HG03139 (cell line): ENCODE measurements around the gene MDM2.

Experiments
- ATAC-seq: cut with Tn5 transposase; IDR thresholded peaks from one replicate; pipeline ENCODE4 v1.9.1; 2021; ENCODE audit not compliant: unreplicated experiment

The MDM2 gene

DNA sequence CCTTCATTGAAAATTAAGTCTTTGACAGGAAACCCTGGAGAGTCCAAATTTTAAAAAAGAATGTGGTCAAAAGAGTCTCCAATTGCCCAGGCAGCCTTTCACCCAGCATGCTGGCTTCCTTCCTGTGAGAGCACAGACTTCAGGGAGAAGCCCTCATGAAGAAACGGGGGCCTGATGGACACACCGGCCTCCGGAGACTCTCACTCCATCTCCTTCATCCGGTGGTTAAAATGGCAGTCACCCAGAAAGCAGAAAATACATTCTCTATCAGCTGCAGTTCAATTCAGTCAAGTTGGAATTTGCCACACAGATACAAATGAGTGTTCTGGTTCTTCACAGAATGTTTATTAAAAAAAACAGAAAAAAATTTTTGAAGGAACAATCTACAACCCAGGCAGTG lies 68.5 kb downstream of the MDM2 start:
- ATAC-seq, result no peak

DNA sequence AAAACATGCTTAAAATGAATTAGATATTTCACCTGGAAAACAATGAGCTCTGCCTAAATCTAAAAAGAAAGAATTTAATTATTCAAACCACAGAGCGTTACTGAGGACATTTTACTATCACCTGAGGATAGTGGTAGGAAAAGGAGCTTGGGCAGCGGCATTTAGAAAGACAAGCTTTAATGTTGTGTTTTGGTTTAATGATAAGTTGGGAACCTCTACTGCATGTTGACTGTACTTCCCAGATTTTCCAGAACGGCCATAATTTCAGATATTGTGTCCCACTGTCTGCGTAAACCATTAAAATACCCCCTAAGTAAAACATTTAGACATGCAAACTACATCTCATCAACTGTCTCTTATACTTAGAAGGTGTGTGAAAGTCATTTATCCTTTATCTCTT lies 69.6 kb downstream of the MDM2 start:
- no peak for ATAC-seq

DNA sequence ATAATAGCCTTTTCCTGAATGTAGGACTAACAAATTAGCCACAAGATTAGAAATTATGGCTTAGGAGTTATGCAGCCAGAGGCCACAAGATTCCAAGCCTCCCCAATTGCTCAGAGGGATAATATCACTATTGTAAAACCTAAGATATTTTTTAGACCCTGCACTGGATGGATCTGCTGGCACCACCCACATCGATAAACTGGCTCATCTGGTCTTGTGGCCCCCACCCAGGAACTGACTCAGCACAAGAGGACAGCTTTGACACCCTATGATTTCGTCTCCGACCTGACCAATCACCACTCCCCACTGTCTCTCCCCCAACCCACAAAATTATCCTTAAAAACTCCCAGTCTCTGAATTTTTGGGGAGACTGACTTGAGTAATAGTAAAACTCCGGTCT lies 70.3 kb downstream of the MDM2 start:
- ATAC-seq, result no peak

DNA sequence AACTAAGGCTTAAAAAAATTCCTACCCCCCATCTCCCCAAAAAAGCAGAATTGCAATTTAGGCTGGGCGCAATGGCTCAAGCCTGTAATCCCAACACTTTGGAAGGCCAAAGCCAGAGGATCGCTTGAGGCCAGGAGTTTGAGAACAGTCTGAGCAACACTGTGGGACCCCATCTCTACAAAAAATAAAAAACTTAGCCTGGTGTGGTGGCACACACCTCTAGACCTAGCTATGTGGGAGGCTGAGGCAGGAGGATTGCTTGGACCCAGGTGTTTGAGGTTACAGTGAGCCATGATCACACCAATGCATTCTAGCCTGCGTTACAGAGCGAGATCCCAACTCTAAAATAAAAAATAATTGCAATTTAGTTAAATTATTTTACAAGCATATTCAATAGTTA lies 70.9 kb downstream of the MDM2 start:
- ATAC-seq, result no peak

DNA sequence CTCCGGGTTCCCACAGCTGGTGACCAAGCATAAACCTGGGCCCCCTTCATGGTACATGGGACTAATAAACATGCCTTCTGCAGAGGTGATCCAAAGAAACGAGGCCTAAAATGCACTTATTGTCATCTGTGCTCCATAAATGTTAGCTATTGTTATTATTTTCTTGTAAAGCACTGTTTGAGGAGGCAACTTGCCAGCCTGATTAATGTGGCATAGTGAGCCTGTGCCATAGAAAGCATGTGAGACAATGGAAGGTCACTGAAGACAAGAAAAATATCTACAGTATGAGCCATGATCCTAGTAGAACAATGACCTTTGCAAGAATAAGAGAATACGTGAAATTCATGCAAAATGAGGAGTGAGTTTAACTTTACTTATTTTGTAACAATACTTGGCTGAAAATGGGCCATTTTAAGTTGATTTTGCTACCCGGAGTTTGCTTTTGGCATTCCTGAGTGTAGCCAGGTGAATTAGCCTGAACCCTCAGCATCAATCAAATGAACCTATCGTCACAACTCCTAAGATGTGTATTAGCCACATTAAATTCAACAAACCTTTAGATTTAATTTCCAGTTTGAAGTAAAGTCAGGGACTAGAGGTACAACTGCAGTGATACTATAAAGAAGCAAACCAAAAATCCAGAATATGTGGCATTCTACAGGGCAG lies 72.8 kb downstream of the MDM2 start:
- no peak for ATAC-seq

DNA sequence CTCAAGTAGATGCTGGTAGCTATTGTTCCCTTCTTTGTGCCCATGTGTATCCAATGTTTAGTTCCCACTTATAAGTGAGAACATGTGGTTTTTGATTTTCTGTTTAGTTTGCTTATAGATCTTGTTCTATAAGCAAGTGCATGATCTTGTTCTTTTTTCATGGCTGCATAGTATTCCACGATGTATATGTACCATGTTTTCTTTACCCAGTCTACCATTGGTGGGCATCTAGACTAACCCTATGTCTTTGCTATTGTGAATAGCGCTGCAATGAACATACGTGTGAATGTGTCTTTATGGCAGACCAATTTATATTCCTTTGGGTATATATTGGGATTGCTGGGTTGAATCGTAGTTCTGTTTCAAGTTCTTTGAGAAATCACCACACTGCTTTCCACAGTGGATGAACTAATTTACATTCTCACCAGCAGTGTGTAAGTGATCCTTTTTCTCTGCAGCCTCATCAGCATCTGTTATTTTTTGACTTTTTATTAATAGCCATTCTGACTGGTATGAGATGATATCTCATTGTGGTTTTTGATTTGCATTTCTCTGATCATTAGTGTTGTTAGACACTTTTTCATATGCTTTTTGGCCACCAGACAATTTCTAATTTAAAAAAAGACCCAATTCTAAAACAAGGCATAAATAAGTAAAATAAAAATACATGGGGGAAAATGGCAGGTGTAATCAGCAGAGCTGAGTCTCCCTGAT lies 74.4 kb downstream of the MDM2 start:
- ATAC-seq, result no peak

DNA sequence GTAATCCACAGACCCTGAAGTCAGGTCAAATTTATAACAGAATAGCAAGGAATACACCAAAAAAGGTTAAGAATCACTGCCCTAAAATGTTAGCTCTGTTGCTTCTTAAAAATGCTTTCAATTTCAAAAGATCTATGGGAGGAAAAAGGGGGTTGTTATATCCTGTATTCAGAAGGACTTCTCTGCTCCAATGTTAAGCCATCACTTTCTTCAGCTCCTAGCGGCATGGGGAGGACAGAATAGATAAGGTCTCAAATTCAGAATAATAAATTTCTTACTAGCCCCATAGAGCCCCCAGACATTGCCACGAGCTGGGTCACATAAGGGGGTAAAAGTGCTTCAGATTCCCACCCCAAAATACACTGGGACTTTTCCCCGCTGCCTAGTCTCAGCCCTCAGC lies 75.2 kb downstream of the MDM2 start:
- ATAC-seq, result no peak

DNA sequence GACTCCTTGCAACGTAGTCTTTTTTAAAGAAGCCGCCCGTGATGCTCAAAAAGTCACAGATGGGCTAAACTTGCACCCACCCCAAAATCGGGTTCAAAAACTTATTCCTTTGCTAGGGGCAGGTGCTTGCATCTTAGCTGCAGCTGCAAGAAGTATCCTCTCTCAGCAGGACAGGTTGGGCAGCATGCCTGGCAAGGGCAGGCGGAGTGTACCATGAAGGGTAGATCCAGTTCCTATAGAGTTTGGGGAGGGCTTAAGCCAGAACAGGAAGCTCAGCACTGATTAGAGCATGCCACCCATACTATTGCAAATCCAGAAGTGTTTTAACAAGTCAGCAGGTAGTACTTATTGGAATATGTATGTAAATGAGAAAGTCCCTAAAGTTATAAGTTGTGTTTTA lies 76.3 kb downstream of the MDM2 start:
- no peak for ATAC-seq

DNA sequence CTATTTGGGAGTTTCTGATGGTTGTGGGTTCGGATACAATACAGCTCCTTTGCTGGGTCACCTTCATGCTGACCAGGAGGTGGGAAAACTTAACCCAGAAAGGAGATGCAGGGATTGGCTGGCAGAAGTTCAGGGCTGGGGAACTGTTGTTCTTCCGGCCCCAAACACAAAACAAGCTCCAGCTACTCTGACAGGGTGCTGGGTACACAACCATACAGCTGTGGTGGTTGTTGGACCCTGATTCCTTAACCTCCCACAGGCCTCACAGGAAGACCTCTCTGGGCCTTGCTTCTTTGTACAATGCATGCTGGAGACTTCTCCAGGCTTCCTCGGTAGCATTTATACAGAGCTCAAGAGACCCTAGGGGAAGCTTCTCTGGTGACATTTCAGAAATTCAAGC lies 77.4 kb downstream of the MDM2 start:
- no peak for ATAC-seq

DNA sequence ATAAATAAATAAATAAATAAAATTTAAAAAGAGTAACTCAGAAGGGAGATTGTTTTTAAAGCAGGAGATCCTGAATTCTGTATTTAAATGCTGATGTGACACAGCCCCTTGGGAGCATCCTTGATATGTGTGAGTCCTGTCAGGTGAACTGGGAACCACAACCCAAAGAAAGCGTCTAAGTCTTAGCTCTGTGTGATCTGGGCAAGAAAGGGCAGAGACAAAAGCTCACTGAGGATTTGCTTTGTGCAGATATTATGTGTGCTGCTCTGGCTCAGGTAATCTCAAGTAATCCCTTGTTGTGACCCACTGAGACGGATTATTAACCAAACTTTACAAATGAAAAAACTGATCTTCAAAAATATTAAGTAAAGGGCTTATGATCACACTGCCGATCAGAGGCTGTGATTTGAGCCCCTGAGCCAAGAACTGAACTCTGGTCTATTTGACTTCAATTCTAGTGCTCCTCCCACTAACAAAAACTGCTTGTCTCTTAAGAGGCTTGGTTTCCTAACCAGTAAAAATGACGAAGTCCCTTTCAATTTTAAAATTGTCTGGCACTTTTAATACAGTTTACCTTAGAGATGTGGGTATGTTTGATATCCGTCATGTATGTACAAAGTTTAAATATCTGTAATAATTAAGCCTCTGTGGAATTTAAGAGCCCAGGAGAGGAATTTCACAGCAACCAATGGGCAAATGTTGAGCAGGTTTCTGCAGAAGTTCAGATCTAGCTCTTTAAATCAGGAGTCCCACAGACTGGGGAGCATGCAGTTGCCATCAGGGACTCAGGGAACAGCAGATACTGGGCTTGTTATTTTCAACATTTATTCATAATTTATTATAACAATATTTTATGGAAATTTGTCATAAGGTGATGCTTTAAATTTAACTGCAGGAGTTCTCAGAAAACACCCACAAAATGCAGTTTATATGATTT lies 78.9 kb downstream of the MDM2 start:
- no peak for ATAC-seq

DNA sequence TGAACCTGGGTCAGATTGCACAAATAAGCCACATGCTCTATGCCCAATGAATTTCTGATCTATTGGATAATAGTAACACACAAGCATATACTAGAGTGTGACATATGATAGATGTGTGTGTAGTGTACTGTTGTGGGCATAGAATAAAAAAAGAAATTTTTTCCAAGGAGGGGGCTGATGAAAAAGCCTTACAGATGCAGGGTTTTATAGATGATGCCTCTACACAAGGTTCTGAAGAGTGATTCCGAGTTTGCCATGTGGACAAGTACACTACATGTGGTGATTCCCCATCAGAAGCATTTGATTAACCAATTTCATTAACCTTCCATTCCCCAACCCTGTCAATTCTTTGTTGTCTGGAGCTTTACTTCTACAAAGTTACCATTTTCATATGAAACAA lies 79.7 kb downstream of the MDM2 start:
- no peak for ATAC-seq

DNA sequence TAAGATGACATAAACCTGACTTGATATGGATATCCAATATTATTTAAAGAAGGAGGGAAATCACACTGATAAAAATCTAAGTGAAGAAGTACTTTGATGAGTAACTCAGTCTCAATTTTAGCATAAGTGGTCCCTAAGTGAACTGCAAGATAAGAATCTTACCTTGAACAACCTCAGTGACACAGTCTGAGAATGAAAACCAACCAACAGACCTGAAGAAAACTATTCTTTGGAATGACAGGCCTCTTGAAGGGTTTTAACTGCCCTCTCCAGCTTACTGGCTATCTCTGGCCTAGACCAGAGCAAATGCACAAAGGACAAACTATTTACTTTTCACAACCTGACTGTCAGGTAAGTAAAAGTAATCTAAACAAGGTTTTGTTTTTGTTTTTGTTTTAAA lies 80.3 kb downstream of the MDM2 start:
- no peak for ATAC-seq

DNA sequence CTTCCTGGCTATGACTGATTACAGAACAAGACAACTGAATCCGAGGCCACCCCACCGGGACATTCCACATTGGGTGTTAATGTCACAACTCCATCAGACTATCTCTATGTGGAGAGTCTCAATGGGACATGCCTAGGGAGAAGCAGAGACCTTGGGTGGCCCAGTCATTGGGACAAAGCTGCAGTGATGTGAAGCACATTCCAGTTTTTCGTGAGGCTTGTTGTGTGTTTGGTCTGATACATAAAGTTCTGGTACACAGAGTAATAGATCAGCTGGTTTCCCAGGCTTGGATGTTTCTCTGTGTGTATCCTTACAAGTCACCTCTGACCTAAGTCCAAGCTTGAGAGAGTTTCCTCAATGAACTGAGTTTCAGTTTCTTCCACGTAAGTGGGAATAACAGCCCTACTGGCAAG lies 82.7 kb downstream of the MDM2 start:
- no peak for ATAC-seq

DNA sequence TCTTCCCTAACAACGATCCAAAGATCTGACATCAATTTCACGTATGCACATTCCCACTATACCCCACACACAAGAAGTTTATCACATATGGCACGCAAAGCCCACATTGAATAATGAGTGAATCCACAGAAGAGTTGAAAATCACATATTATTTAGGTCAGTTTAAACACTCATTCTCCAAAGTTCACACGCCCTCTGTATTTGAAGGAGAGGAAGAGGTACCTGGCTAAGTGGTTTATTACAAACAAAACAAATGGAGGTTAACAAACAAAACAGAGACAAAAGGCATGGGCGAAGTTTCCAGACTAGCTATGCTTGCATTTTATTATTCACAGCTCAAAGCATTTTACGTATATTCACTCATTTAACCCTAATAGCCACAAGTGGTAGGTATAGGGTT lies 83.2 kb downstream of the MDM2 start:
- ATAC-seq, result no peak

DNA sequence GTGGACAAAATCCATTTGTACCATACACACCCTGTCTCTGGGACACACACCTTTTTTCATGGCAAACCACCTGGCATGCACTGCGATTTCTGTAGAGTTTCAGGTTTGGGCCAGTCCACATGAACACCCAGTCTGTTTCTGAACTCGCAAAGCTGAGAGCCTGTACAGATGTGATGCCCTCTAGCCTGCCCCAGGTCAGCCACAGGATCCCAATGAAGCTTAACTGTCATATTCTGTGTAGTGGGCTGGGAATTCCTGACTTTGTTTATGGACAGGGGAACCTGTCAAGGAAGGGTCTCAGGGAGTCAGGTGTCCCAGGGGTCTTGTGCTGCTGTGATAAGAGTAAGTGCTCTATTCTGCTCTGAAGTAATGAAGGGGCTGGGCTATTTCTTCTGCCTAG lies 85.2 kb downstream of the MDM2 start:
- ATAC-seq, result no peak

DNA sequence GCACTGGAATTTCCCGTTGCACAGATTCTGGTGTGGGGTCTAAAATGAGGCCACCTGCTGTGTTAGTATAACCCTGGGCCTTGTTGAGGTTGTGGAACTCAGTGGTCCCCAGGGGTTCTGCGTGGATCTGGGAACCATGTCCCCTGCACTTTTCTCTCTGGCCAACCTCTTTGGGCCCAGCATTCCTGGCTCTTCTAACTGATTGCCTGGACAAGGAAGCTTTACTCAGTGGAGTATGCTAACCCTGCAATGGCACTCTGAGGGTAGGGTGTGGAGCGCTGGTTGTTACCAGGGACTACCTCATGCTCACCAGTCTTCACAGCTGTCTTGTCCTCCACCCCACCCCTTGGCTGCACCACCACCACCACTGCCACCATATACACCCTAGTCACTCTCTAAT lies 85.8 kb downstream of the MDM2 start:
- no peak for ATAC-seq

DNA sequence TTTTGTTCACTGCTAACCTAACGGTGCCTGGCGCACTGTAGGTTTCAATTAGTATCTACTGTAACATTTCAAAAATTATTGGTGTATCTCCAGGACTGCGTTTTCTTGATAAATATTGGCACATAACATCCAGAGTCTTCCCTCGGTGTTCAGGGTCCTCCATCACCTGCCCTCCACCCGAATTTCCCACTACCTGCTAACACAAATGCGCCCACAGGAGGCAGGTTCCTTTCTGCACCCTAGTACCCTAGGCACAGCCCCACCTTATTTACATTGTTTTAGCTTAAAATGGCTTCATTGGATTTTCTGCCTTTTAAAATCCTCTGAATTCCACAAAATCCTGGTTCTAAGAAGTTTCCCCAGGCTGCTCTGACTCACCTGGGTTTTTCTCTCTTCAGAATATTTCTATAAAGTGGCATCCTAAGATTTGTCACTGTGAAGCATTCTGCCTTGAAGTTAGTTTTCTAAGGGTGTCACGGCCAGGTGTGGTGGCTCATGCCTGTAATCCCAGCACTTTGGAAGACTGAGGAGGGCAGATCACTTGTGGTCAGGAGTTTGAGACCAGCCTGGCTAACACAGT lies 86.4 kb downstream of the MDM2 start:
- no peak for ATAC-seq

DNA sequence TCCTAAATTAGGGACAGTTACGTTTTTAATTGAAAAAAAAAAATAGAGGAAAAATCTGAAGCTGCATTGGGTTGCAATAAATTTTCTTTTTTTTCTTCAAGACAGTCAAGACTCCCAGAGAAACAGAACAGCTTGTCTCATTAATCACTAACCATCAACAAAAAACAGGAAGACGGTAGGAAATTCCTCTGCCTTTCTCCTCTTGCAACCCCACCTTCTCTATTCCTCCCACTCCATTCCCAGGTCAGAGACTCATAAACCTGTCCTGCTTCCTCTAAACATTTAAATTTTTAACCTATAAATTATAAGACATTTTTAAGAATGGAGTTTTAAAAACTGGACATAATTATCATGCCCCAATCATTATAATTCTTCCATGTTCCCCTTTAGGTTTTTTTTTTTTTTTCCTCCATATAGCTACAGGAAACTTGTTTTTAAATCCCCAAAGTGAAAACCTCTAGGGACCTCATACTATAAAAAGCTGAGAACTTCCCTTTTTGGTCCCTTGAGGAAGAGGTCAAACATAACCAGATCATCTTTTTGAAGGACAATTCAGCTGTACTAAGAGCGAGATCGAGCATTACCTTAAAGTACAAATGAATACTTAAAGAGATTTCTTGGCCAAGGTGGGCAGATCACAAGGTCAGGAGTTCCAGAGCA lies 89.0 kb downstream of the MDM2 start:
- no peak for ATAC-seq

DNA sequence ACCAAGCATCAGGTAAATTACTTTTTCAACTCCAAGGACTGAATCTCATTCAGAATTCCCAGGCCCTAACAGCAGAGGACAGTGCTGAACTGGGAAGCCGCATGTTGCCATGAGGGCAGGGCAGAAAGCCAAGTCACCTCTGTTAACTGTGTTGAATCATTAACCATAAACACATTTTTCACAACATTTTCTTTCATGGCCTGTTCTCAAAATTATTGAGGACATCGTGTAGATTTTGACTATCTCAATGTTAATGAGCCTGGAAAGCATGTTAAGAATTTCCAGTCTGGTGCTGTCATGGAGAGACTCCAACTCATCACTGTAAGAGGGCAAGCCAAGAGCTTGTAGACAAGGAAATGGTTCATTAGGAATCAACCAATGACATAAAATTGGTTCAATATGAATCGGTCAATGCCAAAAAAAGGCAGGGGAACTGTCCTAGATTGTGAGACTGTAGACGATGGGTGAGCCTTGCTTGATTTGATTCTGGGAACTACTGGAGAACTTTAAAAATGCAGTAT lies 91.3 kb downstream of the MDM2 start:
- ATAC-seq, result no peak

DNA sequence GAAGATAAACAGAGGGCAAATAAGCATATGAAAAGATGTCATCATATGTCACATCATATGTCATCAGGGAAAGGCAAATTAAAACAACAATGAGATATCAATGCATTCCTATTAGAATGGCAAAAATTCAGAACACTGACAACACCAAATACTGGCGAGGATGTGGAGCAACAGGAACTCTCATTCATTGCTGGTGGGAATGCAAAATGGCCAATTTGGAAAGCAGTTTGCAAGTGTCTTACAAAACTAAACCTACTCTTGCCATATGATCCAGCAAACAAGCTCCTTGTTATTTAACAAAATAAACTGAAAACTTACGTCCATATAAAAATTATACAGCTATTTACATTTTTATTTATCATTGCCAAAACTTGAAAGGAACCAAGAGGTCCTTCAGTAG lies 92.3 kb downstream of the MDM2 start:
- no peak for ATAC-seq
